ENCODE data around the gene MCTP1.

MCTP1 gene

GRCh38 chr5:94700592-94700991 lies 584.3 kb downstream of the MCTP1 start:
- no peak for DNase-seq (ENCODE audit: low spot score)

GRCh38 chr5:94699562-94699961 lies 585.3 kb downstream of the MCTP1 start:
- DNase-seq (ENCODE audit: low spot score) = no peak

GRCh38 chr5:94698197-94698596 lies 586.7 kb downstream of the MCTP1 start:
- no peak for DNase-seq (ENCODE audit: low spot score)

- DNase-seq (ENCODE audit: low spot score) = no peak
These were observed 590.2 kb downstream of the MCTP1 start for GRCh38 chr5:94694671-94695070.

- no peak for DNase-seq (ENCODE audit: low spot score)
These were observed 591.0 kb downstream of the MCTP1 start for GRCh38 chr5:94693845-94694370.

- peak; percentile 42 for DNase-seq (ENCODE audit: low spot score)
These were observed 591.7 kb downstream of the MCTP1 start for GRCh38 chr5:94693043-94693822.

- DNase-seq (ENCODE audit: low spot score) = no peak
These were observed 592.3 kb downstream of the MCTP1 start for GRCh38 chr5:94692581-94692980.

- DNase-seq (ENCODE audit: low spot score) = peak; percentile 18
These were observed 592.9 kb downstream of the MCTP1 start for GRCh38 chr5:94691949-94692348.

- DNase-seq (ENCODE audit: low spot score) = no peak
These were observed 593.6 kb downstream of the MCTP1 start for GRCh38 chr5:94691291-94691690.

- no peak for DNase-seq (ENCODE audit: low spot score)
These were observed 594.1 kb downstream of the MCTP1 start for GRCh38 chr5:94690778-94691177.

- DNase-seq (ENCODE audit: low spot score) = no peak
These were observed 595.0 kb downstream of the MCTP1 start for GRCh38 chr5:94689908-94690307.

GRCh38 chr5:94682814-94683520 lies 601.9 kb downstream of the MCTP1 start:
- DNase-seq (ENCODE audit: low spot score) = no peak

- DNase-seq (ENCODE audit: low spot score) = no peak
These were observed 608.8 kb downstream of the MCTP1 start for GRCh38 chr5:94675965-94676618.

GRCh38 chr5:94674490-94675382 lies 610.2 kb downstream of the MCTP1 start:
- no peak for DNase-seq (ENCODE audit: low spot score)

- no peak for DNase-seq (ENCODE audit: low spot score)
These were observed 612.1 kb downstream of the MCTP1 start for GRCh38 chr5:94672746-94673145.

- no peak for DNase-seq (ENCODE audit: low spot score)
These were observed 614.2 kb downstream of the MCTP1 start for GRCh38 chr5:94670726-94671125.

- no peak for DNase-seq (ENCODE audit: low spot score)
These were observed 617.0 kb downstream of the MCTP1 start for GRCh38 chr5:94667937-94668336.

- DNase-seq (ENCODE audit: low spot score) = no peak
These were observed 623.8 kb downstream of the MCTP1 start for GRCh38 chr5:94661086-94661485.

GRCh38 chr5:94660506-94660905 lies 624.4 kb downstream of the MCTP1 start:
- DNase-seq (ENCODE audit: low spot score) = no peak

- DNase-seq (ENCODE audit: low spot score) = no peak
These were observed 626.6 kb downstream of the MCTP1 start for GRCh38 chr5:94658272-94658671.
